ENCODE results near the gene SPRYD3.

SPRYD3 gene

DNA sequence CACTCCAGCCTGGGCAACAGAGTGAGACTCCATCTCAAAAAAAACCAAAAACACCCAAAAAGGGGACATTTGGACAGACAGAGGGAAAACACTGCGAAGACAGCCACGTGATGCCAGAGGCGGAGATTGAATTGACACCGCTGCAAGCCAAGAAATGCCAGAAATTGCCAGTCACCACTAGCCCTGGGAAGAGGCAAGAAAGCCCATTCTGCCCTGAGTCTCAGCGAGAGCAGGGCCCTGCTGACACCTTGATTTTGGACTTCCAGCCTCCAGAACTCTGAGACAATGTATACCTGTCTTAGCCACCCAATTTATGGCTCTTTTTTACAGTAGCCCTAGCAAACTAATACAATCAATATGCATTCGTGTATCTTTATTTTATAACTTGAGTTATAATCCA, 10.9 kb upstream of the SPRYD3 start:
- H3K9ac ChIP-seq (ENCODE audit: low read length) = no peak overlapping the region
- no peaks in the 10 kb centered on the region for H4K20me1 ChIP-seq (ENCODE audit: insufficient read depth, low read length)
- H3F3A ChIP-seq (ENCODE audit: insufficient read depth, low read length) = no peaks in the 10 kb centered on the region
- H3K36me3 ChIP-seq (ENCODE audit: insufficient read depth, low read length) = no peaks in the 10 kb centered on the region
- no peaks in the 10 kb centered on the region for H3K79me2 ChIP-seq (ENCODE audit: insufficient read depth, low read length)
- no peaks in the 10 kb centered on the region for H3K4me1 ChIP-seq (ENCODE audit: insufficient read depth, low read length, severe bottlenecking)
- H3K4me3 ChIP-seq (ENCODE audit: low read depth, low read length, poor library complexity, severe bottlenecking) = no peak overlapping the region
- H3K27ac ChIP-seq (ENCODE audit: low read depth, low read length, poor library complexity, severe bottlenecking) = no peak overlapping the region
- no peaks in the 10 kb centered on the region for H3K9me2 ChIP-seq (ENCODE audit: low read depth, low read length)
- H3K9me3 ChIP-seq (ENCODE audit: low read length) = no peaks in the 10 kb centered on the region
- 0 out of 2 replicates have a peak, but pooled peaks cover 6% of the 10 kb centered on the region for H3K27me3 ChIP-seq (ENCODE audit: insufficient read depth, low read length)
- H3K4me2 ChIP-seq (ENCODE audit: low read length) = no peak overlapping the region
- TF ChIP-seq, protein P1, sequence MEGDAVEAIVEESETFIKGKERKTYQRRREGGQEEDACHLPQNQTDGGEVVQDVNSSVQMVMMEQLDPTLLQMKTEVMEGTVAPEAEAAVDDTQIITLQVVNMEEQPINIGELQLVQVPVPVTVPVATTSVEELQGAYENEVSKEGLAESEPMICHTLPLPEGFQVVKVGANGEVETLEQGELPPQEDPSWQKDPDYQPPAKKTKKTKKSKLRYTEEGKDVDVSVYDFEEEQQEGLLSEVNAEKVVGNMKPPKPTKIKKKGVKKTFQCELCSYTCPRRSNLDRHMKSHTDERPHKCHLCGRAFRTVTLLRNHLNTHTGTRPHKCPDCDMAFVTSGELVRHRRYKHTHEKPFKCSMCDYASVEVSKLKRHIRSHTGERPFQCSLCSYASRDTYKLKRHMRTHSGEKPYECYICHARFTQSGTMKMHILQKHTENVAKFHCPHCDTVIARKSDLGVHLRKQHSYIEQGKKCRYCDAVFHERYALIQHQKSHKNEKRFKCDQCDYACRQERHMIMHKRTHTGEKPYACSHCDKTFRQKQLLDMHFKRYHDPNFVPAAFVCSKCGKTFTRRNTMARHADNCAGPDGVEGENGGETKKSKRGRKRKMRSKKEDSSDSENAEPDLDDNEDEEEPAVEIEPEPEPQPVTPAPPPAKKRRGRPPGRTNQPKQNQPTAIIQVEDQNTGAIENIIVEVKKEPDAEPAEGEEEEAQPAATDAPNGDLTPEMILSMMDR (IDR thresholded peaks at IDR 0.05; ENCODE audit: low read length) = no peak
- TF ChIP-seq EZH2 (IDR thresholded peaks at IDR 0.05; ENCODE audit: borderline replicate concordance, low read length) = no peak
- no peak overlapping the region for H2AFZ ChIP-seq (ENCODE audit: low read length)

DNA sequence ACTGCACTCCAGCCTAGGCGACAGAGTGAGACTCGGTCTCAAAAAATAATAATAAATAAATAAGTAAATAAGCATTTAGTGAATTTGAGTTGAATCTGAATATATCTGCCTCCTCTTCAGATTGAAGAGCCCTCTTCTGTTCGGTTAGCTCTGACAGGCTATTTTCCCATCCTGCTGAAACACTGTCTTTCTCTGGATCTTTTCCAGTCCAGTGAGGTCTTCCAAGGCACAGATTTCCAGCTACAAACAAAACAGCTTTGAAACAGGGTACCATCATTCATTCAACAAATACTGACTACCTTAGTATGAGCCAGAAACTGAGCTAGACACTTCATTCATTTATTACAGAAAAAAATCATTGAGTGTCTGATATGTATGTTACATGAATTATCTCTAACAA, 7.2 kb upstream of the SPRYD3 start:
- H3K9me3 ChIP-seq (ENCODE audit: low read length) = no peaks in the 10 kb centered on the region
- H3K27me3 ChIP-seq (ENCODE audit: insufficient read depth, low read length) = 0 out of 2 replicates have a peak, but pooled peaks cover 6% of the 10 kb centered on the region
- no peak overlapping the region for H3K9ac ChIP-seq (ENCODE audit: low read length)
- H3K4me2 ChIP-seq (ENCODE audit: low read length) = no peak overlapping the region
- H4K20me1 ChIP-seq (ENCODE audit: insufficient read depth, low read length) = no peaks in the 10 kb centered on the region
- no peak overlapping the region for H2AFZ ChIP-seq (ENCODE audit: low read length)
- no peaks in the 10 kb centered on the region for H3F3A ChIP-seq (ENCODE audit: insufficient read depth, low read length)
- no peaks in the 10 kb centered on the region for H3K4me1 ChIP-seq (ENCODE audit: insufficient read depth, low read length, severe bottlenecking)
- no peaks in the 10 kb centered on the region for H3K36me3 ChIP-seq (ENCODE audit: insufficient read depth, low read length)
- H3K4me3 ChIP-seq (ENCODE audit: low read depth, low read length, poor library complexity, severe bottlenecking) = no peak overlapping the region
- TF ChIP-seq EZH2 (IDR thresholded peaks at IDR 0.05; ENCODE audit: borderline replicate concordance, low read length) = no peak
- TF ChIP-seq, protein P1 (IDR thresholded peaks at IDR 0.05; ENCODE audit: low read length) = no peak
- H3K27ac ChIP-seq (ENCODE audit: low read depth, low read length, poor library complexity, severe bottlenecking) = no peak overlapping the region
- H3K79me2 ChIP-seq (ENCODE audit: insufficient read depth, low read length) = no peaks in the 10 kb centered on the region
- no peaks in the 10 kb centered on the region for H3K9me2 ChIP-seq (ENCODE audit: low read depth, low read length)

DNA sequence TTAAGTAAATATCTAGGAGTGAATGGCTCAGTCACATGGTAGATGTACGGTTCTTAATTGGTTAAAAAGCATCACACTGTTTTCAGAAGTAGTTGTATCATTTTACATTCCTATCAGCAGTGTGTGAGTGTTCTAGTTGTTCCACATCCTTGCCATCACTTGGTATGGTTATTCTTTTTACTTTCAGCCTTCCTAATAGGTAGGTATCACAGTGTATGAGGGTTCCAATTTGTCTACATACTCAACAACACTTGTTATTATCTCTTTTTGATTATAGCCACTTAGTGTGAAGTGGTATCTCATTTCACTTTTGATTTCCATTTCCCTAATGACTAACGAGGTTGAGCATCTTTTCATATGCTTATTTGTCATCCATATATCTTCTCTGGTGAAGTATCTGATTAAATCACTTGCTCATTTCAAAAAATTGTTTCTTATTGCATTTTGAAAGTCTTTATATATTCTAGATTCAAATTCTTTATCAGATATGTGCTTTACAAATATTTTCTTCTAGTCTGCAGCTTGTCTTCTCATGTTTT, 3.5 kb upstream of the SPRYD3 start:
- TF ChIP-seq, protein P1 (IDR thresholded peaks at IDR 0.05; ENCODE audit: low read length) = no peak
- no peak for TF ChIP-seq EZH2 (IDR thresholded peaks at IDR 0.05; ENCODE audit: borderline replicate concordance, low read length)
- Histone ChIP-seq H3K79me2 (ENCODE audit: insufficient read depth, low read length) (no peaks in the 10 kb centered on the region), H3K9me2 (ENCODE audit: low read depth, low read length) (no peaks in the 10 kb centered on the region), H3K4me1 (ENCODE audit: insufficient read depth, low read length, severe bottlenecking) (peaks cover 15% of the 10 kb centered on the region), H3K4me3 (ENCODE audit: low read depth, low read length, poor library complexity, severe bottlenecking) (no peak overlapping the region), H3K27ac (ENCODE audit: low read depth, low read length, poor library complexity, severe bottlenecking) (no peak overlapping the region), H3K9me3 (ENCODE audit: low read length) (no peaks in the 10 kb centered on the region), H4K20me1 (ENCODE audit: insufficient read depth, low read length) (no peaks in the 10 kb centered on the region), H3K4me2 (ENCODE audit: low read length) (no peak overlapping the region), H3K27me3 (ENCODE audit: insufficient read depth, low read length) (0 out of 2 replicates have a peak, but pooled peaks cover 10% of the 10 kb centered on the region), H3K36me3 (ENCODE audit: insufficient read depth, low read length) (no peaks in the 10 kb centered on the region), H3F3A (ENCODE audit: insufficient read depth, low read length) (no peaks in the 10 kb centered on the region), H2AFZ (ENCODE audit: low read length) (no peak overlapping the region), H3K9ac (ENCODE audit: low read length) (no peak overlapping the region)
